H9 (cell line): ENCODE results near the gene APLF. TPM values are rescaled to one million over a fixed set of nuclear protein-coding genes. Genes with fewer than 3 reads are reported as not detected.

ENCODE experiments used
- DNase-seq: peaks from one replicate; pipeline ENCODE4 v3.0.0-alpha.2; 2017
- H2AFZ ChIP-seq: one replicate; pipeline ENCODE4 v1.6.1; 2013; ENCODE audit warnings: mild to moderate bottlenecking, low read length, control low read depth, moderate library complexity
- H2AK5ac ChIP-seq: 2 replicates; pipeline ENCODE4 v1.6.1; 2013; ENCODE audit warnings: low read length, control low read depth, mixed read lengths; ENCODE audit not compliant: insufficient read length
- H2BK120ac ChIP-seq: one replicate; pipeline ENCODE4 v1.6.1; 2013; ENCODE audit warnings: low read depth, mild to moderate bottlenecking, low read length, control low read depth, inconsistent platforms; ENCODE audit not compliant: poor library complexity, severe bottlenecking
- H2BK12ac ChIP-seq: 2 replicates; pipeline ENCODE4 v1.6.1; 2013; ENCODE audit warnings: low read length, control low read depth, mixed read lengths, low read depth; ENCODE audit not compliant: insufficient read length
- H2BK15ac ChIP-seq: 2 replicates; pipeline ENCODE4 v1.6.1; 2013; ENCODE audit warnings: low read depth, low read length, control low read depth
- H2BK20ac ChIP-seq: one replicate; pipeline ENCODE4 v1.6.1; 2013; ENCODE audit warnings: low read depth, mild to moderate bottlenecking, low read length, control low read depth, inconsistent platforms; ENCODE audit not compliant: poor library complexity, severe bottlenecking
- H2BK5ac ChIP-seq: 2 replicates; pipeline ENCODE4 v1.6.1; 2013; ENCODE audit warnings: low read length, control low read depth, mixed read lengths; ENCODE audit not compliant: insufficient read length
- H3K14ac ChIP-seq: 2 replicates; pipeline ENCODE4 v1.6.1; 2013; ENCODE audit warnings: low read length, control low read depth; ENCODE audit not compliant: insufficient read depth
- H3K18ac ChIP-seq: 2 replicates; pipeline ENCODE4 v1.6.1; 2013; ENCODE audit warnings: low read depth, mild to moderate bottlenecking, mixed read lengths, low read length, control low read depth; ENCODE audit not compliant: insufficient read length
- H3K23ac ChIP-seq: 2 replicates; pipeline ENCODE4 v1.6.1; 2013; ENCODE audit warnings: low read length, control low read depth, mixed read lengths, low read depth; ENCODE audit not compliant: insufficient read length
- H3K23me2 ChIP-seq: 2 replicates; pipeline ENCODE4 v1.6.1; 2013; ENCODE audit warnings: low read depth, mild to moderate bottlenecking, mixed read lengths, low read length, control low read depth; ENCODE audit not compliant: insufficient read length, poor library complexity, severe bottlenecking
- H3K27ac ChIP-seq: 2 replicates; pipeline ENCODE4 v1.5.1; 2013; ENCODE audit warnings: low read length, control low read depth, mixed read lengths, low read depth; ENCODE audit not compliant: insufficient read length
- H3K27me3 ChIP-seq: 2 replicates; pipeline ENCODE4 v1.6.1; 2013; ENCODE audit warnings: low read length, control low read depth, inconsistent platforms; ENCODE audit not compliant: insufficient read depth
- H3K4ac ChIP-seq: 2 replicates; pipeline ENCODE4 v1.6.1; 2013; ENCODE audit warnings: low read depth, mild to moderate bottlenecking, control low read depth, inconsistent platforms, low read length, moderate library complexity
- H3K4me1 ChIP-seq: 2 replicates; pipeline ENCODE4 v1.6.1; 2013; ENCODE audit warnings: low read length, control low read depth, inconsistent platforms; ENCODE audit not compliant: insufficient read depth
- H3K4me2 ChIP-seq: 2 replicates; pipeline ENCODE4 v1.6.1; 2013; ENCODE audit warnings: low read length, control low read depth, mixed read lengths; ENCODE audit not compliant: insufficient read length, insufficient read depth
- H3K56ac ChIP-seq: 2 replicates; pipeline ENCODE4 v1.6.1; 2013; ENCODE audit warnings: low read depth, mild to moderate bottlenecking, mixed read lengths, low read length, control low read depth; ENCODE audit not compliant: insufficient read length
- H3K79me1 ChIP-seq: 2 replicates; pipeline ENCODE4 v1.6.1; 2013; ENCODE audit warnings: low read depth, mild to moderate bottlenecking, moderate library complexity, low read length, control low read depth, inconsistent platforms; ENCODE audit not compliant: insufficient read depth, poor library complexity, severe bottlenecking
- H3K79me2 ChIP-seq: 2 replicates; pipeline ENCODE4 v1.6.1; 2013; ENCODE audit warnings: low read length, control low read depth, inconsistent platforms; ENCODE audit not compliant: insufficient read depth
- H3K9ac ChIP-seq: 2 replicates; pipeline ENCODE4 v1.6.1; 2013; ENCODE audit warnings: low read length, control low read depth, mixed read lengths; ENCODE audit not compliant: insufficient read length; ENCODE audit errors: extremely low read depth
- H3K9me3 ChIP-seq: one replicate; pipeline ENCODE4 v1.6.1; 2013; ENCODE audit warnings: low read depth, low read length, inconsistent platforms; ENCODE audit not compliant: control insufficient read depth
- H3T11ph ChIP-seq: one replicate; pipeline ENCODE4 v1.6.1; 2013; ENCODE audit warnings: mild to moderate bottlenecking, low read length, control low read depth, inconsistent platforms
- H4K20me1 ChIP-seq: one replicate; pipeline ENCODE4 v1.6.1; 2013; ENCODE audit not compliant: control insufficient read depth, insufficient read length, insufficient read depth
- H4K5ac ChIP-seq: 2 replicates; pipeline ENCODE4 v1.6.1; 2013; ENCODE audit warnings: low read depth, mild to moderate bottlenecking, mixed read lengths, low read length, control low read depth; ENCODE audit not compliant: insufficient read length
- H4K8ac ChIP-seq: replicated peaks from 2 replicates; pipeline ENCODE4 v1.6.1; 2013; ENCODE audit warnings: low read length, control low read depth, mixed read lengths, low read depth; ENCODE audit not compliant: insufficient read length
- H4K91ac ChIP-seq: 2 replicates; pipeline ENCODE4 v1.6.1; 2013; ENCODE audit warnings: low read depth, mild to moderate bottlenecking, moderate library complexity, mixed read lengths, low read length, control low read depth; ENCODE audit not compliant: insufficient read length
- H3K27ac Mint-ChIP-seq, 3 experiments: 2 replicates in 2 of 3; 3 replicates in 1 of 3; pipeline ENCODE4 v1.8.0; 2020 to 2021; ENCODE audit warnings: mixed read lengths in 3 of 3, mild to moderate bottlenecking in 1 of 3, moderate library complexity in 1 of 3
- H3K27me3 Mint-ChIP-seq: 2 replicates; pipeline ENCODE4 v1.8.0; 2021; ENCODE audit warnings: low read depth, mild to moderate bottlenecking, moderate library complexity, mixed read lengths
- H3K36me3 Mint-ChIP-seq, 3 experiments: 2 replicates in 2 of 3; 3 replicates in 1 of 3; pipeline ENCODE4 v1.8.0; 2020 to 2021; ENCODE audit warnings: low read depth in 3 of 3, mixed read lengths in 3 of 3; ENCODE audit not compliant: insufficient read depth in 1 of 3
- H3K4me1 Mint-ChIP-seq, 2 experiments: 2 replicates each; pipeline ENCODE4 v1.8.0; 2020; ENCODE audit warnings: mixed read lengths in 2 of 2
- H3K4me3 Mint-ChIP-seq, 2 experiments: 2 replicates in 1 of 2; 3 replicates in 1 of 2; pipeline ENCODE4 v1.8.0; 2020 to 2021; ENCODE audit warnings: mild to moderate bottlenecking in 2 of 2, mixed read lengths in 2 of 2, moderate library complexity in 1 of 2
- H3K9me3 Mint-ChIP-seq, 2 experiments: 2 replicates in 1 of 2; 3 replicates in 1 of 2; pipeline ENCODE4 v1.8.0; 2020; ENCODE audit warnings: mild to moderate bottlenecking in 2 of 2, mixed read lengths in 2 of 2, moderate library complexity in 1 of 2
- WGBS: extraction: QIAGEN DNeasy Blood & Tissue Kit; methylation state at CpG from one replicate; pipeline ENCODE4 v1.1.7; 2013; ENCODE audit warnings: missing lambda C conversion rate, low lambda C conversion rate, mixed read lengths; ENCODE audit not compliant: insufficient read length; ENCODE audit errors: extremely low coverage; 5-methylcytosine and 5-hydroxymethylcytosine counted together
- total RNA-seq: library from RNA; stranded (reverse); gene quantifications from 2 replicates; pipeline ENCODE4 v1.2.1, GENCODE V29; 2021
- TF ChIP-seq, protein P1 (sequence below): fragments of 200-600 bp; sonication (generic); conservative IDR thresholded peaks from 3 replicates; pipeline ENCODE4 v1.8.0; 2021; ENCODE audit warnings: antibody characterized with exemption, mild to moderate bottlenecking

APLF gene
- total RNA-seq, 1 experiment from 2014 or later = 3.7 TPM

DNA sequence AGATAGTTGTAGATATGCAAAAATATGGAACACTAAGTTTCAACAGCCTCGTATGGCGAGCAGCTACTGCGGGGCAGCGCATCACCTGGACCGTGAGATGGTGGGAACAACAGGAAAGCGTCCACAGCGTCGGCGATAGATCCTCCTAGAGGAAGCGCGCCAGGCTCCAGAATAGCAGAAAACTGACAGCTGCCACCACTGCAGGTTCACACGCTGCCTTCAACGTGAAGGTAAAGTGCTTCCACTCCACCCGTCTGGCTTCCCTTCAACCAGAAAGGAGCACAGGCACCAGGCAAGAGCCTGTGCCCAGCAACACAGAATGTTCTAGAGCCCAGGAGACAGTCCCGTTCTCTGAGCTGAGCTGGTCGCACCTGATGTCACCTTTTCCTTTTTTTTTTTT is 20.3 kb upstream of the APLF start:
- H3K79me2 ChIP-seq = no peaks in the 10 kb centered on the region
- H2BK15ac ChIP-seq = no peak overlapping the region
- no peak overlapping the region for H2BK20ac ChIP-seq
- TF ChIP-seq, protein P1, sequence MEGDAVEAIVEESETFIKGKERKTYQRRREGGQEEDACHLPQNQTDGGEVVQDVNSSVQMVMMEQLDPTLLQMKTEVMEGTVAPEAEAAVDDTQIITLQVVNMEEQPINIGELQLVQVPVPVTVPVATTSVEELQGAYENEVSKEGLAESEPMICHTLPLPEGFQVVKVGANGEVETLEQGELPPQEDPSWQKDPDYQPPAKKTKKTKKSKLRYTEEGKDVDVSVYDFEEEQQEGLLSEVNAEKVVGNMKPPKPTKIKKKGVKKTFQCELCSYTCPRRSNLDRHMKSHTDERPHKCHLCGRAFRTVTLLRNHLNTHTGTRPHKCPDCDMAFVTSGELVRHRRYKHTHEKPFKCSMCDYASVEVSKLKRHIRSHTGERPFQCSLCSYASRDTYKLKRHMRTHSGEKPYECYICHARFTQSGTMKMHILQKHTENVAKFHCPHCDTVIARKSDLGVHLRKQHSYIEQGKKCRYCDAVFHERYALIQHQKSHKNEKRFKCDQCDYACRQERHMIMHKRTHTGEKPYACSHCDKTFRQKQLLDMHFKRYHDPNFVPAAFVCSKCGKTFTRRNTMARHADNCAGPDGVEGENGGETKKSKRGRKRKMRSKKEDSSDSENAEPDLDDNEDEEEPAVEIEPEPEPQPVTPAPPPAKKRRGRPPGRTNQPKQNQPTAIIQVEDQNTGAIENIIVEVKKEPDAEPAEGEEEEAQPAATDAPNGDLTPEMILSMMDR = no peak
- H3K14ac ChIP-seq = no peak overlapping the region
- no peaks in the 10 kb centered on the region for H4K20me1 ChIP-seq
- H3K23me2 ChIP-seq = no peaks in the 10 kb centered on the region
- H3K4me2 ChIP-seq = no peak overlapping the region
- WGBS = no CpG with 5 or more reads among the region's 16 CpGs
- DNase-seq = no peak
- no peak overlapping the region for H2BK12ac ChIP-seq
- H3K27me3 Mint-ChIP-seq = peaks cover 4% of the 10 kb centered on the region; the same call in 1 of the 2 replicates
- no peak overlapping the region for H3T11ph ChIP-seq
- H3K9ac ChIP-seq = no peak overlapping the region
- no peaks in the 10 kb centered on the region for H3K9me3 Mint-ChIP-seq
- no peak overlapping the region for H4K5ac ChIP-seq
- no peak overlapping the region for H2BK120ac ChIP-seq
- H2AK5ac ChIP-seq = no peak overlapping the region
- H3K4me1 Mint-ChIP-seq = no peaks in the 10 kb centered on the region
- H3K27ac Mint-ChIP-seq = no peak overlapping the region; a peak in 1 of 7 replicates
- no peaks in the 10 kb centered on the region for H3K27me3 ChIP-seq
- H2AFZ ChIP-seq = no peak overlapping the region
- no peaks in the 10 kb centered on the region for H3K79me1 ChIP-seq
- H3K4ac ChIP-seq = no peak overlapping the region
- no peak overlapping the region for H3K4me3 Mint-ChIP-seq
- no peak overlapping the region for H3K18ac ChIP-seq
- no peak overlapping the region for H3K56ac ChIP-seq
- no peaks in the 10 kb centered on the region for H3K9me3 ChIP-seq
- H2BK5ac ChIP-seq = no peak overlapping the region
- no peak overlapping the region for H3K23ac ChIP-seq
- no peak overlapping the region for H3K27ac ChIP-seq
- no peaks in the 10 kb centered on the region for H3K36me3 Mint-ChIP-seq
- H4K91ac ChIP-seq = no peak overlapping the region
- no peaks in the 10 kb centered on the region for H3K4me1 ChIP-seq
- no peak overlapping the region for H4K8ac ChIP-seq
